Measurements from ENCODE around the gene C1orf56. TPM values are rescaled to one million over a fixed set of nuclear protein-coding genes. Genes with fewer than 3 reads are reported as not detected.

Gene C1orf56
- total RNA-seq, 2 donors from 2014 or later: 17.3 to 17.7 TPM

DNA sequence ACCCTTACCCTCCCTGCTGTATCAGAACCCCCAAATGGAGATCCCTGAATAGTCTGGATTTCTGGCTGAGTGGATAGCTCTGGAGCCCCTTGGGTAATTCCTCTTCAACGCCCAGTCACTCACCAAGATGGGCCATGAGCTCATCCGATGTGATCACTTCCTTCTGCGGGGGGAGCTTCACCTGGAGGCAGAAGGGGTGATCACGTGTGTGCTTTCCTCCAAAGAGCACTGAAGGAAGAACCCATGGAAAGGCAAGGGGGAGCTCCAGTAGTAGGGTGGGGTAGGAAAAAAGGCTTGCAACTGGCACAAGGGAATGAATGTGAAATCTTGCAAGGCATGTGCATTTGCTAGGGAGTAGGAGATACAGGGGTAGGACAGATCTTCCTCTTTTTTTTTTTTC lies 45.9 kb upstream of the C1orf56 start:
- Histone ChIP-seq H3K36me3 (peaks cover 9 to 10% of the 10 kb centered on the region in 2 donors), H3K4me1 (replicated peaks) (peaks cover 7% of the 10 kb centered on the region), H3K27ac (no peak overlapping the region), H3K9me3 (no peaks in the 10 kb centered on the region), H3K27me3 (replicated peaks; ENCODE audit: insufficient read depth) (no peaks in the 10 kb centered on the region), H3K4me3 (no peak overlapping the region)
- no peak for DNase-seq (ENCODE audit: low spot score)
- no peak for TF ChIP-seq POLR2AphosphoS5 (IDR thresholded peaks at IDR 0.05)
- TF ChIP-seq POLR2A (IDR thresholded peaks at IDR 0.05): no peak
- TF ChIP-seq CTCF (IDR thresholded peaks at IDR 0.05): no peak
- WGBS: 69% methylated on average over 4 of the region's 4 CpGs
- intact Hi-C loops (cut with DNase I): no loop called here

DNA sequence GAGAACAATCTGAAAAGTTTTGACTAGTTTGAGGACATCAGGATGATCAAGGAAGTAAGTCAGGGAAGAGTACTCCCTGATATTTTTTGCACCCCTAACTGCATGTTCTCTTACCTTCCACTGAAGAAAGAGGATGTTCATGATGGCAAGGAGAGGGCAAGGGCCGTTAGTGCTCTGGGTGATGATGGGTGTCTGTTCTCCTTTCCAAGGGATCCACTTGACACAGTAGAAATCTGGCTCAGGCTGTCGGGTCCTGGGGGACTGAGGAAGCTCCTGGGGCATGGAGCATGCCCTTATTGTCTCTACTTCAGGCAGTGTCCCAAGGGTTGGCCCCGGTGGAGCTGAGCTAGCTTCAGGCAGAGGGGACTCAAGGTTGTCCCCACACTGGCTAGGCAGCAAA lies 45.5 kb upstream of the C1orf56 start:
- H3K27me3 ChIP-seq (replicated peaks; ENCODE audit: insufficient read depth): no peaks in the 10 kb centered on the region
- 91% methylated on average over 3 of the region's 3 CpGs for WGBS
- H3K36me3 ChIP-seq: peaks cover 9 to 10% of the 10 kb centered on the region in 2 donors
- no peak overlapping the region for H3K4me3 ChIP-seq
- TF ChIP-seq POLR2A (IDR thresholded peaks at IDR 0.05) (no peak), POLR2AphosphoS5 (IDR thresholded peaks at IDR 0.05) (no peak), CTCF (IDR thresholded peaks at IDR 0.05) (no peak)
- peaks cover 7% of the 10 kb centered on the region for H3K4me1 ChIP-seq (replicated peaks)
- no peak for DNase-seq (ENCODE audit: low spot score)
- no peaks in the 10 kb centered on the region for H3K9me3 ChIP-seq
- intact Hi-C loops (cut with DNase I): no loop called here
- no peak overlapping the region for H3K27ac ChIP-seq

DNA sequence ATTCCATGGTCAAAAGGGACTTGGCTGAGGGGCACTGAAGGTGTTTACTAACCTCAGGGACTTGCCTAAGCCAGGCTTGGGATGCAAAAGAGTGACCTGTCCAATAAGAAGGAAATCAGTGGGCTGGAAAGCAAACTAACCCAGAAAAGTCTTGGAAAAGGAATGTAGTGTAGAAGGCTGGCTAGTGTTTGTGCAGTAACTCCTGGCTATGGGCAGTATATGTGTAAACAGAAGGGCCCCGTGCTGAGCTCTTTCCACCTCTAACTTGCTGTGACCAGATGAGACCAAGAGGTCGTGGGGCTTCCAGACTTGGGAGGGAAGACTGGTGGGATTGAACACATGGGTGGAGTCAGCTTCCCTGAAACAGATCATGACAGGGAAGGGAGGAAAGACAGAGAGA lies 44.9 kb upstream of the C1orf56 start:
- H3K27me3 ChIP-seq (replicated peaks; ENCODE audit: insufficient read depth): no peaks in the 10 kb centered on the region
- no peak for DNase-seq (ENCODE audit: low spot score)
- TF ChIP-seq CTCF (IDR thresholded peaks at IDR 0.05) (no peak), POLR2AphosphoS5 (IDR thresholded peaks at IDR 0.05) (no peak), POLR2A (IDR thresholded peaks at IDR 0.05) (no peak)
- no peak overlapping the region for H3K27ac ChIP-seq
- intact Hi-C loops (cut with DNase I): no loop called here
- no peaks in the 10 kb centered on the region for H3K9me3 ChIP-seq
- 30% methylated on average over 2 of the region's 2 CpGs for WGBS
- peaks cover 7% of the 10 kb centered on the region for H3K4me1 ChIP-seq (replicated peaks)
- H3K36me3 ChIP-seq: peaks cover 6 to 10% of the 10 kb centered on the region in 2 donors
- no peak overlapping the region for H3K4me3 ChIP-seq

GRCh38 chr1:151003180-151003579 lies 44.4 kb upstream of the C1orf56 start:
- Histone ChIP-seq H3K9me3 (no peaks in the 10 kb centered on the region), H3K27me3 (replicated peaks; ENCODE audit: insufficient read depth) (no peaks in the 10 kb centered on the region), H3K36me3 (peaks cover 5 to 10% of the 10 kb centered on the region in 2 donors), H3K4me3 (no peak overlapping the region), H3K4me1 (replicated peaks) (peaks cover 7% of the 10 kb centered on the region), H3K27ac (no peak overlapping the region)
- TF ChIP-seq POLR2AphosphoS5 (IDR thresholded peaks at IDR 0.05) (no peak), CTCF (IDR thresholded peaks at IDR 0.05) (no peak), POLR2A (IDR thresholded peaks at IDR 0.05) (no peak)
- intact Hi-C loops (cut with DNase I): no loop called here
- no peak for DNase-seq (ENCODE audit: low spot score)

DNA sequence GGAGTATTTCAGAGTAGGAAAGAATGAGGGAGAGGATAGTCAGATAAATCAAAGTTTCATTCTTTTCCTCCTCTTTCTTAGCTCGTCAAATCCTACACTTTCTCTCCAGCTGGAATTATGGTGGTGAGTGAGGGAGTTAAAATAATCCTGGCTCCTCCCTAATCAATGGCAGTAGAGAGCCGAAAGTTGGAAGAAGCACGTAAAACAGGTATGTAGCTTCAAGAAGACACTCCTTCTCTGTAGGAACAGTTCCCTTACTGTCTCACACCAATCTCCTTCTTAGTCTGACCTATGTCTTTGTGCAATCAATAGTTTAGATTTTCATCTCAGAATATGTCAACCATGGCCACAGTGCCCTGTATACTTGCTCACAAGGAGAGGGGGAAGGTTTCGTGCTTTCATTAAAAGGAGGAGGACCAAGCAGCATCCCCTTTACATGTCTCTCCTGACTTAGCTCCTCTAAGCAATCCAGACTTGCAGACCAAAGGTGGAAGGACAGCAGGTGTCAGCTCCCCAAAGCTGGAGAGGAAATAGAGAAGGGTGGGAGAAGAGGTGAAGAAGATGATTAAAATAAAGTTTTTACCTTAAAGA lies 41.7 kb upstream of the C1orf56 start:
- intact Hi-C loops (cut with DNase I): no loop called here
- H3K36me3 ChIP-seq: no peaks in the 10 kb centered on the region
- peak overlapping the region; percentile 91 to 96 for H3K27ac ChIP-seq
- no peaks in the 10 kb centered on the region for H3K9me3 ChIP-seq
- H3K4me1 ChIP-seq (replicated peaks): peaks cover 7% of the 10 kb centered on the region
- no peak for DNase-seq (ENCODE audit: low spot score)
- no peaks in the 10 kb centered on the region for H3K27me3 ChIP-seq (replicated peaks; ENCODE audit: insufficient read depth)
- TF ChIP-seq POLR2A (IDR thresholded peaks at IDR 0.05): no peak
- TF ChIP-seq CTCF (IDR thresholded peaks at IDR 0.05): no peak
- no peak for TF ChIP-seq POLR2AphosphoS5 (IDR thresholded peaks at IDR 0.05)
- peak overlapping the region; percentile 33 to 48 for H3K4me3 ChIP-seq
- 5% methylated on average over 4 of the region's 4 CpGs for WGBS

Measured in prostate gland (tissue), 2 donors.